Heart left ventricle (tissue), 13 donors: ENCODE data around the gene PRDM10.

Source experiments
- POLR2A ChIP-seq, 2 donors: fragments of 450-650 bp; IDR thresholded peaks; one replicate each; pipeline ENCODE4 v1.6.1; 2017; ENCODE audit warnings: antibody characterized with exemption in 2 of 2, mild to moderate bottlenecking in 2 of 2, moderate library complexity in 2 of 2
- TF ChIP-seq, protein P1 (sequence below), 12 donors: fragments of 200-600 bp; sonication (generic) in 4 of 12; IDR thresholded peaks; one replicate each; pipeline versions ENCODE4 v1.5.0 to v1.8.0; 2018 to 2022; ENCODE audit warnings: antibody characterized with exemption in 12 of 12, mild to moderate bottlenecking in 5 of 12
- donor health status: ischemic (EF 13 %, LVEDD 7.1; RV severe dilation, severe dysfunction).
- donor health status: DM: no; HTN: yes; CAD: no.
- donor health status: DM: no; HTN: no; CAD: no.
- donor health status: ischemic (EF 25% LVEDD 6.9; RV normal size, moderate dysfunction).
- donor health status: ischemic (EF 25% LVEDD 5.7; RV mildly dilated, moderate dysfunction).
- donor health status: ischemic (EF 35%, LVEDD 5.7; RV mildly dilated, moderate dysfunction).
- donor health status: nonischemic (EF 11% LVEDD 7.7; RV severe dilation, severe dysfunction).
- donor health status: DM: yes; HTN: yes; CAD: no.
- donor health status: PGD.
- donor health status: ischemic (EF 29% LVEDD 5.4; RV normal size, mild dysfunction).
- donor health status: nonischemic (EF 23%, LVEDD 6.1; RV moderate dilation, normal function).

- TF ChIP-seq, protein P1, sequence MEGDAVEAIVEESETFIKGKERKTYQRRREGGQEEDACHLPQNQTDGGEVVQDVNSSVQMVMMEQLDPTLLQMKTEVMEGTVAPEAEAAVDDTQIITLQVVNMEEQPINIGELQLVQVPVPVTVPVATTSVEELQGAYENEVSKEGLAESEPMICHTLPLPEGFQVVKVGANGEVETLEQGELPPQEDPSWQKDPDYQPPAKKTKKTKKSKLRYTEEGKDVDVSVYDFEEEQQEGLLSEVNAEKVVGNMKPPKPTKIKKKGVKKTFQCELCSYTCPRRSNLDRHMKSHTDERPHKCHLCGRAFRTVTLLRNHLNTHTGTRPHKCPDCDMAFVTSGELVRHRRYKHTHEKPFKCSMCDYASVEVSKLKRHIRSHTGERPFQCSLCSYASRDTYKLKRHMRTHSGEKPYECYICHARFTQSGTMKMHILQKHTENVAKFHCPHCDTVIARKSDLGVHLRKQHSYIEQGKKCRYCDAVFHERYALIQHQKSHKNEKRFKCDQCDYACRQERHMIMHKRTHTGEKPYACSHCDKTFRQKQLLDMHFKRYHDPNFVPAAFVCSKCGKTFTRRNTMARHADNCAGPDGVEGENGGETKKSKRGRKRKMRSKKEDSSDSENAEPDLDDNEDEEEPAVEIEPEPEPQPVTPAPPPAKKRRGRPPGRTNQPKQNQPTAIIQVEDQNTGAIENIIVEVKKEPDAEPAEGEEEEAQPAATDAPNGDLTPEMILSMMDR (IDR thresholded peaks at IDR 0.05) = no peak
- TF ChIP-seq POLR2A (IDR thresholded peaks at IDR 0.05) = no peak
Observed at GRCh38 chr11:129943036-129943435, 59.6 kb downstream of the PRDM10 start.
